Epithelial cell of esophagus (primary cell): ENCODE measurements around the gene JAML.

Experiments used
- DNase-seq: peaks from one replicate; pipeline ENCODE4 v3.0.0; 2010; ENCODE audit warnings: low read depth
- H3K4me3 ChIP-seq: 2 replicates; pipeline ENCODE4 v1.5.1; 2011; ENCODE audit warnings: mild to moderate bottlenecking, low read length, control low read depth
- CTCF ChIP-seq: IDR thresholded peaks from 2 replicates; pipeline ENCODE4 v1.5.1; 2011; ENCODE audit warnings: low read depth, mild to moderate bottlenecking, low read length, control low read depth, inconsistent platforms; ENCODE audit not compliant: insufficient read depth; ENCODE audit errors: missing control alignments

JAML gene

GRCh38 chr11:118224511-118225188 is at the start of gene JAML:
JAML (minus strand) TSS chr11:118225011; CDS start chr11:118214866, 10,145 bp downstream.
- H3K4me3 ChIP-seq, result no peak within 1 kb of the TSS
- no peak for DNase-seq
- no peak for TF ChIP-seq CTCF

GRCh38 chr11:118274186-118274585 is 49.4 kb upstream of the JAML start:
- H3K4me3 ChIP-seq, result no peak overlapping the region
- no peak for DNase-seq
- no peak for TF ChIP-seq CTCF

- no peak for TF ChIP-seq CTCF
- H3K4me3 ChIP-seq, result no peak overlapping the region
- DNase-seq, result no peak
Observed at GRCh38 chr11:118272001-118272400, 47.2 kb upstream of the JAML start.

- peak; percentile 73 for DNase-seq
- TF ChIP-seq CTCF, result no peak
- H3K4me3 ChIP-seq, result no peak overlapping the region
Observed at GRCh38 chr11:118267486-118267885, 42.7 kb upstream of the JAML start.

GRCh38 chr11:118265954-118266353 is 41.1 kb upstream of the JAML start:
- peak; percentile 69 for DNase-seq

GRCh38 chr11:118264569-118265465 is 40.0 kb upstream of the JAML start:
- peak; percentile 44 for DNase-seq
- TF ChIP-seq CTCF, result no peak
- H3K4me3 ChIP-seq, result peak overlapping the region; percentile 91

More at GRCh38 chr11:118265954-118266353, 41.1 kb upstream of the JAML start:
- H3K4me3 ChIP-seq, result peak overlapping the region; percentile 91
- TF ChIP-seq CTCF, result no peak
